OCI-LY7 (cell line): ENCODE results near the gene GPR75.

Experiments used
- CTCF ChIP-seq: fragments of 200-600 bp; sonication (generic); conservative IDR thresholded peaks from 2 replicates; pipeline ENCODE4 v1.5.1; 2014; ENCODE audit warnings: mild to moderate bottlenecking, antibody characterized with exemption, low read length, moderate library complexity, mixed read lengths
- EZH2phosphoT487 ChIP-seq: fragments of 200-600 bp; sonication (generic); IDR thresholded peaks from 2 replicates; pipeline ENCODE4 v1.6.1; 2018; ENCODE audit warnings: low read depth, borderline replicate concordance, mild to moderate bottlenecking, mixed run types, antibody characterized with exemption, low read length, moderate library complexity, mixed read lengths

DNA sequence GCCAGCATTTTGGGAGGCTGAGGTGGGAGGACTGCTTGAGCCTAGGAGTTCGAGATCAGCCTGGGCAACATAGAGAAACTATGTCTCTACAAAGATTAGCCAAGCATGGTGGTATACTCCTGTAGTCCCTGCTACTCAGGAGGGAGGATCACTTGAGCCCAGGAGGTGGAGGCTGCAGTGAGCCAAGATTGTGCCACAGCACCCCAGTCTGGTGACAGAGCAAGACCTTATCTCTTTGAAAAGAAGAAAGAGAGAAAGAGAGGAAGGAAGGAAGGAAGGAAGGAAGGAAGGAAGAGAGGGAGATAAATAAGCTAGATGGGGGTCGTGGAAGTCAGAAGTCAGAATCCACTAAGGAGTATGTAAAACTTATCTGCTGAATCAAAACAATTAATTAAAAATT lies 16.2 kb downstream of the GPR75 start:
- TF ChIP-seq CTCF (no peak), EZH2phosphoT487 (no peak)
